ENCODE results near the gene SLC5A10. TPM values are rescaled to one million over a fixed set of nuclear protein-coding genes. Genes with fewer than 3 reads are reported as not detected.
A peak's percentile ranks its signal among the peaks of the same experiment; 100 is the strongest.

The SLC5A10 gene
- polyA plus RNA-seq, 1 of the 3 experiments (the other 2 are of a cell fraction), result not detected

DNA sequence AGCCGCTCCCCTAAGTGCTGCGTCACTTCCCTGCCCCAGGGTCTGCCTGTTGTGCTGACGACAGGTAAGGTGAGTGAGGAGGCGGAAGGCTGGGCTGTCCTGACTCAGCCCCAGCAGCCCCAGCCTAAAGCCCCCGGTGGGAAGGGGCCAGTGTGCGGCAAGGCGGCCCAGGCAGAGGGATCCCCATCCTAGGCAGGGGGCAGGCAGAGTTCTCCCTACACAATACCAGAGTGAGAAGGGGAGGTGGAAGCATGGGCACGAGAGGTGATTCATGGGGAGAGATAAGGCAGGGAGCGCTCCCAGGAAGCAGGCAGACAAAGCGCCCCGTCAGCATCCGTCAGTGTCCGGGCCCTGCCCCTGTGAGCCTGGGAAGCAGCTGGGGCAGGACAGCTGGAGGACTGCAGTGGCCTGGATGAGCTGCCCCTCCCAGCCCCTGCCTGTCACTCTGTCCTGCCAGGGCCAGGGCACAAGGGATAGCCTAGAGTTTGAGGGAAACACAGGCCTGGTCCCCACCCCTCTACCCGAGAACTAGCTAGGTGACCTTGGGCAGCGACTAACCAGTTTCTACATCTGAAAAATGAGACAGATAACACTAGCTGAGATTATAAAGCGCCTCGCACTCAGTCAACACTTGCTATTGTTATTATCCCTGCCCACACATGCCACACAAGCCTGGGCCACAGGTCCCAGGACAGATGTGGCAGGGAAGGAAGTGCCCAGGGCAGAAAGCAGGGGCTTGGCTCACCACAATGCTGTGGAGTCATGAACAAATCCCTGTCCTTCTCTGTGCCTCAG is 48.8 kb downstream of the SLC5A10 start (continued):
- TF ChIP-seq, protein P1, sequence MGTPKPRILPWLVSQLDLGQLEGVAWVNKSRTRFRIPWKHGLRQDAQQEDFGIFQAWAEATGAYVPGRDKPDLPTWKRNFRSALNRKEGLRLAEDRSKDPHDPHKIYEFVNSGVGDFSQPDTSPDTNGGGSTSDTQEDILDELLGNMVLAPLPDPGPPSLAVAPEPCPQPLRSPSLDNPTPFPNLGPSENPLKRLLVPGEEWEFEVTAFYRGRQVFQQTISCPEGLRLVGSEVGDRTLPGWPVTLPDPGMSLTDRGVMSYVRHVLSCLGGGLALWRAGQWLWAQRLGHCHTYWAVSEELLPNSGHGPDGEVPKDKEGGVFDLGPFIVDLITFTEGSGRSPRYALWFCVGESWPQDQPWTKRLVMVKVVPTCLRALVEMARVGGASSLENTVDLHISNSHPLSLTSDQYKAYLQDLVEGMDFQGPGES (IDR thresholded peaks at IDR 0.05; ENCODE audit: low read depth, low read length), result no peak
- TF ChIP-seq NRF1 (IDR thresholded peaks at IDR 0.05; ENCODE audit: low read depth, low read length) (no peak), FOSL2 (IDR thresholded peaks at IDR 0.05; ENCODE audit: borderline replicate concordance, low read depth) (no peak), EZH2phosphoT487 (IDR thresholded peaks at IDR 0.05; ENCODE audit: borderline replicate concordance, low read depth) (no peak), GABPA (IDR thresholded peaks at IDR 0.05; ENCODE audit: low read depth) (no peak), RCOR1 (IDR thresholded peaks at IDR 0.05; ENCODE audit: low read length) (no peak), POLR2AphosphoS5 (IDR thresholded peaks at IDR 0.05; ENCODE audit: low read depth, low read length) (no peak)
- TF ChIP-seq, protein P2, sequence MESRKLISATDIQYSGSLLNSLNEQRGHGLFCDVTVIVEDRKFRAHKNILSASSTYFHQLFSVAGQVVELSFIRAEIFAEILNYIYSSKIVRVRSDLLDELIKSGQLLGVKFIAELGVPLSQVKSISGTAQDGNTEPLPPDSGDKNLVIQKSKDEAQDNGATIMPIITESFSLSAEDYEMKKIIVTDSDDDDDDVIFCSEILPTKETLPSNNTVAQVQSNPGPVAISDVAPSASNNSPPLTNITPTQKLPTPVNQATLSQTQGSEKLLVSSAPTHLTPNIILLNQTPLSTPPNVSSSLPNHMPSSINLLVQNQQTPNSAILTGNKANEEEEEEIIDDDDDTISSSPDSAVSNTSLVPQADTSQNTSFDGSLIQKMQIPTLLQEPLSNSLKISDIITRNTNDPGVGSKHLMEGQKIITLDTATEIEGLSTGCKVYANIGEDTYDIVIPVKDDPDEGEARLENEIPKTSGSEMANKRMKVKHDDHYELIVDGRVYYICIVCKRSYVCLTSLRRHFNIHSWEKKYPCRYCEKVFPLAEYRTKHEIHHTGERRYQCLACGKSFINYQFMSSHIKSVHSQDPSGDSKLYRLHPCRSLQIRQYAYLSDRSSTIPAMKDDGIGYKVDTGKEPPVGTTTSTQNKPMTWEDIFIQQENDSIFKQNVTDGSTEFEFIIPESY (IDR thresholded peaks at IDR 0.05; ENCODE audit: borderline replicate concordance, low read depth), result no peak

DNA sequence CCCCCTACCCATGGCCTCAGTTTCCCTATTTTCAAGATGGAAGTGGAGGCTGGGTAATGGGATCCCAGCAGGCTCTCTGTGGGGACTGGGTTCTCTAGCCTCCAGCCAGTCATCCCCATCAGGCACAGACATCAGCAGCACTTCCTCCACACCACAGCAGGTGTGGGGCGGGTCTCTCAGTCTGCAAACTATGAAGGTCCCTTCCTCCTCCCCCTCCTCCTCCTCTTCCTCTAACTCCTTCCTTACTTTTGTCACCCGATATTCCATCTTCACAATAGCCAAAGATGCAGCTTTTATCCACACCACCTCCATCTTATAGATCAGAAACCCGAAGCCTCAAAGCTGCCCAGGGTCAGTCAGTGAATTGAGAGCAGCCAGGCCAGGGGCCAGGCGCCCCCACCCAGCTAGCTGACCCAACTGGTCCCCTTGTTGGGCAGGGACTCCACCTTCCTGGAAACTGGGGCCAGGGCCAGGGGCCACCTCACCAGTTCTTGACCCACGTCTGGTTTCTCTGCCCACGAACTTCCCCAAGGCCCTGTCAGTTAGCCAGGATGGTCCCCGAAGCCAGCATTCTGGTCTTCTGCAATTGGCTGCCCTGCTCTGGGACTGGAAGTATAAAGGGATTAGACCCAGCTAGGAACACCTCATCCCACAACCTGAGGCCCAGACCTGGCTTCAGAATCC is 50.1 kb downstream of the SLC5A10 start:
- peaks cover 0 to 4% of the 10 kb centered on the region in 2 experiments for H3K36me3 ChIP-seq (replicated peaks in 1 of 2; ENCODE audit: control insufficient read depth in 1 of 2, insufficient read depth in 2 of 2, low read length in 1 of 2)
- ChIA-PET POLR2A (no interaction called here), CTCF (interaction anchor here (3.2 kb wide), 1 partner anchor 41 kb away, joined by 14 read pairs; no protein-coding TSS in a partner anchor)
- peak overlapping the region; percentile 79 for H3K4me2 ChIP-seq
- 89% methylated on average over 7 of the region's 7 CpGs for WGBS (ENCODE audit: low lambda C conversion rate)
- no peak for DNase-seq
- no peaks in the 10 kb centered on the region for H4K20me1 ChIP-seq (ENCODE audit: insufficient read depth)
- H3K27ac ChIP-seq (ENCODE audit: low read depth in 2 of 2, low read length in 1 of 2), result no peak overlapping the region
- H3K27me3 ChIP-seq (ENCODE audit: insufficient read depth), result no peaks in the 10 kb centered on the region
- H2AFZ ChIP-seq (ENCODE audit: low read depth), result no peak overlapping the region
- H3K79me2 ChIP-seq (ENCODE audit: insufficient read depth), result peaks cover 64% of the 10 kb centered on the region; the same call in 1 of the 2 replicates
- TF ChIP-seq MEF2A (IDR thresholded peaks at IDR 0.05; ENCODE audit: borderline replicate concordance, low read depth), result no peak
- TF ChIP-seq RFX5 (IDR thresholded peaks at IDR 0.05; ENCODE audit: low read length), result no peak
- H3K9ac ChIP-seq, result no peak overlapping the region; the same call in none of the 2 replicates
- H3K9me2 ChIP-seq, result no peaks in the 10 kb centered on the region
- no peaks in the 10 kb centered on the region for H3K9me3 ChIP-seq
- H3K4me1 ChIP-seq (ENCODE audit: control insufficient read depth in 1 of 2, insufficient read depth in 2 of 2, low read depth in 1 of 2, low read length in 1 of 2), result peaks cover 8 to 14% of the 10 kb centered on the region in 2 experiments; a peak in 2 of 4 replicates
- no peak overlapping the region for H3K4me3 ChIP-seq (ENCODE audit: low read depth in 2 of 2, low read length in 1 of 2)
- peaks cover 5% of the 10 kb centered on the region for H3F3A ChIP-seq (replicated peaks; ENCODE audit: insufficient read depth)
